Body of pancreas (tissue), 4 donors: ENCODE data around the gene CELA2A. TPM values are rescaled to one million over a fixed set of nuclear protein-coding genes. Genes with fewer than 3 reads are reported as not detected.
"Not testable (repeated sequence)": the region's sequence is repeated elsewhere in the genome, so short reads cannot be mapped to it uniquely, and the experiment has no call there.

Experiments used
- ATAC-seq: fragments of 150-250 bp; one replicate; pipeline ENCODE4 v1.9.1; 2016
- DNase-seq, 4 donors: peaks; one replicate each; pipeline ENCODE4 v3.0.0-alpha.2; 2019
- H3K27ac ChIP-seq, 4 donors: fragments of 200-600 bp; sonication (generic); 1 replicate in 3 of 4; 2 replicates in 1 of 4; pipeline versions ENCODE4 v1.5.1 to v1.6.1; 2016 to 2019; ENCODE audit warnings: mild to moderate bottlenecking in 1 of 4, mixed read lengths in 1 of 4, moderate library complexity in 1 of 4
- H3K27me3 ChIP-seq, 2 donors: fragments of 200-600 bp; sonication (generic); one replicate each; pipeline ENCODE4 v1.6.0; 2016; ENCODE audit warnings: mild to moderate bottlenecking in 1 of 2
- H3K36me3 ChIP-seq, 2 donors: fragments of 200-600 bp; sonication (generic); replicated peaks in 1 of 2; 2 replicates each; pipeline ENCODE4 v1.5.1; 2016; ENCODE audit warnings: low read depth in 2 of 2; ENCODE audit not compliant: insufficient read depth in 1 of 2
- H3K4me1 ChIP-seq: fragments of 200-600 bp; sonication (generic); one replicate; pipeline ENCODE4 v1.6.0; 2016
- H3K4me3 ChIP-seq, 2 donors: fragments of 200-600 bp; sonication (generic); 1 replicate in 1 of 2; 2 replicates in 1 of 2; pipeline ENCODE4 v1.5.1; 2016 to 2019
- H3K9me3 ChIP-seq, 3 donors: fragments of 200-600 bp; sonication (generic); 1 replicate in 2 of 3; 2 replicates in 1 of 3; pipeline ENCODE4 v1.5.1; 2016
- CTCF ChIP-seq, 7 experiments: fragments of 450-650 bp in 4 of 7; fragments of 200-600 bp in 3 of 7; sonication (generic) in 3 of 7; IDR thresholded peaks; one replicate each; pipeline ENCODE4 v1.5.1; 2016 to 2019; ENCODE audit warnings: antibody characterized with exemption in 7 of 7
- POLR2A ChIP-seq, 3 donors: fragments of 450-650 bp; IDR thresholded peaks; one replicate each; pipeline ENCODE4 v1.6.1; 2016; ENCODE audit warnings: antibody characterized with exemption in 3 of 3, mild to moderate bottlenecking in 2 of 3
- WGBS, 2 donors: methylation state at CpG; one replicate each; pipeline ENCODE4 v1.1.5; 2017; 5-methylcytosine and 5-hydroxymethylcytosine counted together
- intact Hi-C: fragments of 100-400 bp; cut with DNase I; formaldehyde crosslinking; loops from one replicate; pipeline ENCODE4 v1.15.1; 2023
- total RNA-seq, 2 donors: library from RNA; depleted of rRNA; stranded (reverse); fragments of >200 nt; gene quantifications; one replicate each; pipeline ENCODE4 v1.1.0, GENCODE V29; 2016

Gene CELA2A
- total RNA-seq, 2 donors from 2014 or later, result 4,384 to 21,046 TPM

DNA sequence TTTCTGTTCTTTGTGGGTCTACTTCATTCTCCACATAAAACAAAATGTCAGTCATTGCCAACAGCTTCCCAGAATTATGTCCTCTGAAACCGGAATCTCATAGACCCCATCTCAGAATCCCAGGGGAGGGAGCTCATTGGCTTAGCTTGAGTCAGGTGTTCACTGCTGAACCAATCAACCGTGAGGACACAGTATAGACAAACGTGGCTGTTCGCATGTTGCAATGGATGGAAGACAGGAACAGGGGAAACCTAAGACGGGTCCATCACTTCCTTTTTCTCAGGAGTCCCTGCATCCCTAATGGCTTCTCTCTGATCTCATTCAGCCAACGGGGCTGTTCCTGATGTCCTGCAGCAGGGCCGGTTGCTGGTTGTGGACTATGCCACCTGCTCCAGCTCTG is 9.1 kb downstream of the CELA2A start:
- no peaks in the 10 kb centered on the region for H3K27me3 ChIP-seq
- no peaks in the 10 kb centered on the region for H3K9me3 ChIP-seq
- DNase-seq (no peak), ATAC-seq (no peak)
- H3K27ac ChIP-seq, result peak overlapping the region in 3 of 4 donors; percentile 42 to 87 (median 68)
- no peak for TF ChIP-seq POLR2A (IDR thresholded peaks at IDR 0.05)
- TF ChIP-seq CTCF (IDR thresholded peaks at IDR 0.05), result no peak
- no peak overlapping the region for H3K4me3 ChIP-seq
- no peaks in the 10 kb centered on the region for H3K36me3 ChIP-seq
- whole genome bisulfite sequencing, 2 donors, result 54 to 60% methylated on average over 7 of the region's 7 CpGs
- intact Hi-C loops, result no loop called here
- H3K4me1 ChIP-seq, result peaks cover 63% of the 10 kb centered on the region

DNA sequence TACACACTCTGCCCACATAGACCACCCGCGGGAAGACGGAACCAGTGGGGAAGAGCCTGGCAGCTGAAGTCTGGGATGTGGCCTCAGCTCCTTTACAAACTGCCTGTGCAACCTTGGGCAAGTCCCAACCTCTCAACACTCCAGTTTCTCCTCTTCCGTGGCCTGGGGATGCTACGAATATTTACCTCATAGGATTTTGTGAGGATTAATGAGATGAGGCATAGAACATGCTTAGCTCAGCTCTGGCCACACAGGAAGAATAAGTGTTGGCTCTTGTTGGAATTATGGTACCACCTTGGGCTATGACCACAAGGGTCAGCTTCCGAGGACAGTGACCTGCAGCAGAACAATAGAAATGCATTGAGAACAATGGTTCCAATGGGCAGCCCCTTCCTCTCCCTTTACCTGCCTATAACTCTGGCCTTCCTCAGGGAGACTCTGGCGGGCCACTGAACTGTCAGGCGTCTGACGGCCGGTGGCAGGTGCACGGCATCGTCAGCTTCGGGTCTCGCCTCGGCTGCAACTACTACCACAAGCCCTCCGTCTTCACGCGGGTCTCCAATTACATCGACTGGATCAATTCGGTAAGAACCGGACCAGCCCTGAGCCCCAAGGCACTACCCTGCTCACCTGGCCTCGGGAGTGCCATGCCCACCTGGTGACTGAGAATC is 10.6 kb downstream of the CELA2A start:
- ATAC-seq, H3K4me3 ChIP-seq, H3K27me3 ChIP-seq, intact Hi-C loops, H3K9me3 ChIP-seq, DNase-seq, H3K36me3 ChIP-seq: not testable (repeated sequence)
- WGBS, 2 donors, result 56 to 63% methylated on average over 10 to 22 of the region's 22 CpGs
- H3K4me1 ChIP-seq, result peaks cover 64% of the 10 kb centered on the region
- H3K27ac ChIP-seq, result peak overlapping the region; percentile 36 to 45 (median 43)

DNA sequence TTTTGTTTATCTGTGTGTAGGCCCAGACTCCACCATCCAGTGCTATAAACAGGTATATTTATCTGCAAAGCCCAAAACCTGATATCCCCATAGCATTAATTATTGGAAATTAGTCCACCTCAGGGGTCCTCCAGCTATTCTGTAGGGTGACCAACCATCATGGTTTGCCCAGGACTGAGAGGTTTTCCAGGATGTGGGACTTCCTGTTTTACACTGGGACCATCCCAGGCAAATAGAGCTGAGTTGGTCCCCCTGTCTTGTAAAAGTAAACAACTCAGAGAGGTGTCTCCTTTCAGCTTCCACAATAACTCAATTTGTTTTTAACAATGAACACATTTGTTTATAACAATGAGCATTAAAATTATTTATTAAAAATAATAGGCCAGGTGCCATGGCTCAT is 11.6 kb downstream of the CELA2A start:
- H3K36me3 ChIP-seq, result no peaks in the 10 kb centered on the region
- H3K4me1 ChIP-seq, result peaks cover 68% of the 10 kb centered on the region
- intact Hi-C loops, result no loop called here
- no peaks in the 10 kb centered on the region for H3K9me3 ChIP-seq
- TF ChIP-seq CTCF (IDR thresholded peaks at IDR 0.05) (no peak), POLR2A (IDR thresholded peaks at IDR 0.05) (no peak)
- H3K4me3 ChIP-seq, result no peak overlapping the region
- H3K27me3 ChIP-seq, result no peaks in the 10 kb centered on the region
- no peak for DNase-seq
- no peak for ATAC-seq
- peak overlapping the region in 2 of 4 donors; percentile 44 to 46 for H3K27ac ChIP-seq

DNA sequence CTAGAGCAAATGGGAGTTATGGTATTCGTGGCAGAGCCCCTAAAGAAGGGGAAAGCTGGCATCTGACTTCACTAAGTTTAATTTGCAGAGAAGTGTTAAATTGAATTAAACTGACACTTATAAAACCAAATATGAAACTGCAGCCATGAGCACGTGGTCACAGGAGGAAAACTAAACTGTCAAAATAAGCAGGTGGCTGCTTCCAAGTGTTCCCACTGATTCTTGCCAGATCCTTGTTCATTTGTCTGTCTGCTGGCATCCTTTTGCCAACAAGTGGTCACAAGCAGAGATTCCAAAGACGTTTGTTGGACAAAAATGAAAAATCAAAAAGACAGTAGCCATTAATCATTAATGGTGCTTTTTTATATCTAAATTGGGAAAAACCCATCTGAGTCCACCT is 12.8 kb downstream of the CELA2A start:
- H3K27me3 ChIP-seq, result no peaks in the 10 kb centered on the region
- H3K36me3 ChIP-seq, result no peaks in the 10 kb centered on the region
- H3K9me3 ChIP-seq, result no peaks in the 10 kb centered on the region
- peak overlapping the region; percentile 46 to 72 (median 64) for H3K27ac ChIP-seq
- H3K4me3 ChIP-seq, result no peak overlapping the region
- 27% methylated on average over 3 of the region's 3 CpGs for WGBS, 2 donors
- peaks cover 66% of the 10 kb centered on the region for H3K4me1 ChIP-seq
- no peak for ATAC-seq
- no peak for TF ChIP-seq CTCF (IDR thresholded peaks at IDR 0.05)
- no peak for TF ChIP-seq POLR2A (IDR thresholded peaks at IDR 0.05)
- intact Hi-C loops, result no loop called here
- DNase-seq, result no peak

GRCh38 chr1:15469821-15470448 is 13.4 kb downstream of the CELA2A start:
- H3K27me3 ChIP-seq, intact Hi-C loops, H3K9me3 ChIP-seq, H3K4me3 ChIP-seq, H3K36me3 ChIP-seq: not testable (repeated sequence)
- ATAC-seq, result peak; percentile 23
- Histone ChIP-seq H3K27ac (peak overlapping the region; percentile 46 to 72 (median 64)), H3K4me1 (peaks cover 66% of the 10 kb centered on the region)
- 37 to 51% methylated on average over 2 to 9 of the region's 9 CpGs for WGBS, 2 donors
- DNase-seq, result peak in 1 of 4 donors; percentile 56

DNA sequence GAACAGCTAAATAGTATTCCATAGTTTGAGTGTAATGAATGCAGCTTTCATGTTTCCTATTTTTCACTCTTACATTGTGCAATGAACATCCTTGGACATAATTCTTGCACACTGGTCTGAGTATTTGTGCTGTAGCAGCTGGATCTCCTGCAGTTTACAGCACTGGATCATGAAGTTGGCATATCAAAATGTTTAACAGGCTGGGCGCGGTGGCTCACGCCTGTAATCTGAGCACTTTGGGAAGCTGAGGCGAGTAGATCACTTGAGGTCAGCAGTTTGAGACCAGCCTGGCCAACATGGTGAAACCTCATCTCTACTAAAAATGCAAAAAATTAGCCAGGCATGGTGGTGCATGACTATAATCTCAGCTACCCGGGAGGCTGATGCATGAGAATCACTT is 14.5 kb downstream of the CELA2A start:
- DNase-seq, H3K27me3 ChIP-seq, intact Hi-C loops, H3K4me3 ChIP-seq, H3K36me3 ChIP-seq, ATAC-seq, H3K9me3 ChIP-seq: not testable (repeated sequence)
- Histone ChIP-seq H3K4me1 (peaks cover 74% of the 10 kb centered on the region), H3K27ac (peak overlapping the region in 3 of 4 donors; percentile 46 to 75 (median 60))
- 36 to 45% methylated on average over 5 of the region's 5 CpGs for WGBS, 2 donors

DNA sequence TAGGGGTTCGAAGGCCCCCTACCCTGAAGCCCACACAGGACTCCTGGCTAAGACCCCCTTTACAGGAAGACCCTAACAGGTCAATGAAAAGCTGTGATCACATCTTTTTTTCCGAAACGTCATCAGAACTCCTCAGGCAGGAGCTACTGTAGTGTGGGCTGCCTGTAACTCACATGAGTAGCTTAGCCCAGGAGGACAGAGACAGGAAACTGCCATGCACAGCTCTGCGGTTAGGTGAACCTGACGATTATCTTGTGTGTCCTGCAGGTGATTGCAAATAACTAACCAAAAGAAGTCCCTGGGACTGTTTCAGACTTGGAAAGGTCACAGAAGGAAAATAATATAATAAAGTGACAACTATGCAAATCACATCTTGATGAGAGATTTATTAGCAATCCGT is 15.2 kb downstream of the CELA2A start:
- not testable (repeated sequence) for ATAC-seq

More for the DNA sequence above, 15.2 kb downstream of the CELA2A start:
- DNase-seq, H3K9me3 ChIP-seq, H3K36me3 ChIP-seq, H3K4me3 ChIP-seq, H3K27me3 ChIP-seq, intact Hi-C loops: not testable (repeated sequence)
- 34 to 38% methylated on average over 4 to 6 of the region's 6 CpGs for WGBS, 2 donors
- Histone ChIP-seq H3K4me1 (peaks cover 80% of the 10 kb centered on the region), H3K27ac (peak overlapping the region in 3 of 4 donors; percentile 75 to 78 (median 75))
